HG02884 (cell line): ENCODE data around the gene ALG8.
"Not testable (repeated sequence)": the region's sequence is repeated elsewhere in the genome, so short reads cannot be mapped to it uniquely, and the experiment has no call there.

Source experiments
- ATAC-seq: cut with Tn5 transposase; IDR thresholded peaks from one replicate; pipeline ENCODE4 v1.9.1; 2021; ENCODE audit warnings: mild to moderate bottlenecking, moderate library complexity; ENCODE audit not compliant: unreplicated experiment

ALG8 gene

DNA sequence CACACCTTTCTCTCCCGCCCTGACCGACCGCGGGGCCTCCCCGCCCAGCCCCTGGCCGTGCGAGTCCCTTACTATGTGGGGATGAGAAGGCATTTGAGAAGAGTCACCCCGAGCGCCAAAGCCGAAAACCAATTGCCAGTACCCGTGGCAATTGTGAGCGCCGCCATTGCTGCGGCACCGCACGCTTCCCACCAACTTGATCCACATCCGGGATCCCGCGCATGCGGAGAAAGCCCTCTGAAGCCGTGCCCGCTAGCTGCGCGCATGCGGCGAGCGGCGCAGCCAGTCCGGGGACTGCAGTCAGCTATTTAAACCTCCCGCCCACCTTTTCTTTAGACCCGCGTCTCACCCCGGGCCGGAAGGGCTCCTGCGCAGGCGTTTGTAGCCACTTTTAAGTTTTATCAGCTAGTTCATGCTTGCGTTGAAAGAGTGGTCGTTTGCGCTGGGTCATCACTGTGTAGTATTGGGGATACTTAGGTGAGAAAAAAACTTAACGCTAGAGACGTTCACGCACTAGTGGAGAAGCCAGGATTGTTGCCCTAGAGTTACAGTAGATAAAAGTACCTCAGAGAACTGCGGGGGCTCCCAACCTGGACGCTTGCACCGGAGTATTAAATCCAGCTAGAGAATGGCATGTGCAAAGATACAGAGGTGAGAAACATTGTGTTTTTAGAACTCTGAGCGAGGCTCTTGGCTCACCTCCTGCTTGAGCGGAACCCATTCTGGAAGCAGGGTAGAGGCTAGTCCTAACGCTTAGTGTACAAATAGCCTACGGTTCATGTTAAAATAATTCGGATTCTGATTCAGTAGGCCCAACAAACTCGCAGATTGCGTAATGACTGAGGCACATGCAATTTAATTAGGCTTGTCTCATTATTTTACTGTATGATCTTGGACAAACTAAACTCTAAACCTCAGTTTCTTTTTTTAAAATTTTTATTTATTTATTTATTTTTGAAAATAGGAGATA, at the start of gene ALG8:
ALG8 (minus strand) TSS at position 205 of the 970 bp plus-strand sequence; CDS start at position 167, 38 bp downstream.
- peak; percentile 93 for ATAC-seq

DNA sequence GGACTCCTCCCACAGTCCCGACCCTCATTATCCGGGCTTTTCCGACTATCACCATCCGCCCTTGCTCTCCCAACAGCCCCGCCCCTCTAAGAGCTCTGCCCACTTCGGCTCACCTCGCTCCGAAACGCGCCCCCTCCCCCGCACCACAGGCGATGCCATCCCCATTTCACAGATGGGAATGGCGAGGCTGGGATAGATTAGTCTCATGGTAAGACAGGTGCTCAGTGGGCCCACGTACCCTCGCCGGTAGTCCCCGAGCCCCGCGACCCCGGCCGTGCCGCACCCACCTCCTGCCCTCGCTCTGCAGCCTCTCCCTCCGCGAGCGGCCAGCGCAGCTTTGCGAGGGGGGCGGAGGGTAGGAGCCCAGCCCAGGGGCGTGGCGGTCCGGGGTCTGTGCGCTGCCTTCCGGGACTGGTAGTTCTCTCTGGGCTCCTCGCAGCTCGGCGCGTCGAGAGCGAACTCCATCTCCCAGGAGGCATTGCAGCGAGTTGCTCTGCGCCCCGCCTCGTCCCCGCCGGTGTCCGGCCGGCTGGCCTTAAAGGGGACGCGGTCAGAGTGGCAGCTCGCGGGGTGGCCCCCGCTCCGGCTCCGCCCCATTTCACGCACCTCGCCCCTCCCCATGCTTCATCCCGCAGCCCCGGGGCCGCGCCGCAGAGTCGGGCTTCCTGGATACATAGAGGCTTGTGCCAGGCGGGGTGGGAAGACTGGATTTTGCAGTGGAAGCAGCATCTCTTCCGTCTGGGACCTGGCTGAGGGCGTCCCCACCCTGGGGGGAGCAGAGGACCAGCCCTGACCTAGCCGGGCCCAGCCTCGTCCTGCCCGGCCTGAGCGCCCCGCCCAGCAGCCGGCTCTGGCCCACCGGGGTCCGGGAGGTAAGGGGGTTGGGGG, 49.1 kb upstream of the ALG8 start, which contains the start of the genes KCTD21 and USP35:
KCTD21 (minus strand) TSS at position 341 of the 888 bp plus-strand sequence. CDS start 14,072 bp downstream, outside the sequence.
USP35 (plus strand) TSS at position 634 of the 888 bp plus-strand sequence. CDS start 7,327 bp downstream, outside the sequence.
- peak; percentile 93 for ATAC-seq

DNA sequence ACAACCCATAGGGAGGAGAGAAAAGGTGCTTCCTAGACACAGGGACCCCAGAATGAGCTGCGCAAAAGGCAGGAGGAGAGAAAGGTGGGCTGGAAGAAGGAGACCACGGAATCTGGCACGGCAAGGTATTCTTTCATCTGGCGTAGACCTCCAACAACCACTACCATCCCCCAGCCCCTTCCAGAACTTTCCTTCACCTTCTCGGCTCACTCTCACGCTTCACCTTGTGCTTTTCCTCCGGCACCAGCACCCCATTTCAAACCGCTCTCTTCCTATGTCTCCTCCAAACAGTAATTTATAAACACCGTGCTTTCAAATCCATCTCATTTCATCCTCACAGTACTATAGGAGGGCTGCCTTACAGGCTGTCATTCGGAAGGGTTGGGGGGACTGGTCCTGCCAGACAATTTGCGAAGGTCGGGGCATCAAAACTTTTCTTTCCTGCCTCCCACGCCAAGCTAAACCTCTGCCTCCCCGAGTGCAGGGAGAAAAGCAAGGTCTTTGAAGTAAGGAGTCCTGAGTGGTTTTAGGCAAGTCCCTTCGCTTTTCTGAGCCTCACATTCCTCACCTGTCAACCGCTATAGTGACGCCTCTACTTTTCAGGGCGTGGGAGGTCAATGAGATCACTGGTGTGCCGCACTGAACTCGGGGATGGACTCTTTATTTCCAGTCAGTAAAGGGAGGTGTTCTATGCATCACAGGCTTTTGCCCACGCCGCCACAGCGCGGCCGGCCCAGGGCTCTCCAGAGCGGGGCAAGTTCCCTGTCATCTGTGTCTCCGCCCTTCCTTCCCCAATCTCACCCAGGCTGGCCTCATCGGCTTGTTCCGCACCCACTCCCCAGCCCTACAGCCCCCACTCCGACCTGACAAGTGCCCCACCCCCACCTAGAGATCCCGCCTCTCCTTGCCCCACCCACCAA, 48.2 kb upstream of the ALG8 start:
- peak; percentile 21 for ATAC-seq

- no peak for ATAC-seq
Measured at GRCh38 chr11:78181185-78181584, 41.8 kb upstream of the ALG8 start.

DNA sequence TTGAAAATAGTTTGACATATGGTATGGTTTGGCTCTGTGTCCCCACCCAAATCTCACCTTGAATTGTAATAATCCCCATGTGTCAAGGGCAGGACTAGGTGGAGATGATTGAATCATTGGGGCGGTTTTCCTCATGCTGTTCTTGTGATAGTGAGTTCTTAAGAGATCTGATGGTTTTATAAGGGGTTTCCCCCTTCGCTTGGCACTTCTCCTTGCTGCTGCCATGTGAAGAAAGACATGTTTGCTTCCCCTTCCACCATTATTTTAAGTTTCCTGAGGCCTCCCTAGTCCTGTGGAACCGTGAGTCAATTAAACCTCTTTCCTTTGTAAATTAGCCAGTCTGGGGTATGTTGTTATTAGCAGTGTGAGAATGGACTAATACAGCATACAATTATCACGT, 41.3 kb upstream of the ALG8 start:
- no peak for ATAC-seq

DNA sequence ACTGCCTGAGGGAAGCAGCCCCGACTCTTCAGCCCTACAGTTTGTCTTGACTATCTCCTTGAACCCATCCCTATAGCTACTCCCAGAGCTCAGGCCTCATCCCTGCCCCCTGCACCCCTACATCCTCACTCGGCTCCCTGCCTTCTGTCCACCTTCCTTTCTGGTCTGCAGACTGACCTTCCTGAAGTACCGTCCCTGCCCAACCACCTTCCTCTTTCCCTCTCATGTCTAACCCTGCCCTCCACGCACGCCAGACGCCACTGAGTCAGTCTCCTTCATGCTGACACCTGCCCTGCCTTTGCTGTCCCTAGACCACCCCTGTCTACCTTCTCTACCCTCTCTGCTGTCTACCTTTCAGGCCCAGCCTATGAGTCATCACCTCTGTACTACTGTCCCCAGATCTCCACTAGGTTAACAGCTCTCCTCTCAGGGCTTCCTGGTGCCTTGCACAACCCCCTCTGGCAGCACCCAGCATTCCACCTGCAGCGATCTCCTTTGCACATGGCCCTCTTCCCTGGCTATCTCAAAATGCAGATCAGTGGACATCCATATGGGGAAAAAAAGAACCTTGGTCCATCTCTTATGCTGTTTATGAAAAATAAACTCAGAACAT, 40.1 kb upstream of the ALG8 start:
- no peak for ATAC-seq

GRCh38 chr11:78177216-78177615, 37.8 kb upstream of the ALG8 start:
- ATAC-seq, result no peak

GRCh38 chr11:78176605-78177141, 37.2 kb upstream of the ALG8 start:
- ATAC-seq, result no peak

- not testable (repeated sequence) for ATAC-seq
Measured at GRCh38 chr11:78175862-78176261, 36.4 kb upstream of the ALG8 start.

GRCh38 chr11:78171951-78172350, 32.5 kb upstream of the ALG8 start:
- no peak for ATAC-seq

- ATAC-seq, result no peak
Measured at GRCh38 chr11:78170874-78171549, 31.6 kb upstream of the ALG8 start.

DNA sequence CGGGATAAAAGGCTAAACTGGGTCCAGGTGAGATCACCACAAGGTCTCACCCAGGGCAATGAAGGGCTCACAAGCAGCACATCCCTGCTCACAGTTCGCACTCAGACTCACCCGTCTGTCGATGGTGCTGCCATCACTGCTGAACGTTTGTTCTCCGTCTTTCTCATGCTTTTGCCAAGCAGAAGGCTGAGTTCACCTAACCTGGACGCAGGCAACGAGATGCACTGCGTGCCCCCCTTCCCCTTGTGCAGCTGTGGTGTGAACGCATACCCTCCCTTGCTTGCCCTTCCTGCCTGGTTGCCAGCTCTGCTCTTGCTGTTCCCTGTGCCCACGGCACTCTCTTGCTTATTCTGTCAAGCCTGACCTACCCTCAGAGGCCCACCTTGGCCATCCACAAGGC, 31.0 kb upstream of the ALG8 start:
- no peak for ATAC-seq

DNA sequence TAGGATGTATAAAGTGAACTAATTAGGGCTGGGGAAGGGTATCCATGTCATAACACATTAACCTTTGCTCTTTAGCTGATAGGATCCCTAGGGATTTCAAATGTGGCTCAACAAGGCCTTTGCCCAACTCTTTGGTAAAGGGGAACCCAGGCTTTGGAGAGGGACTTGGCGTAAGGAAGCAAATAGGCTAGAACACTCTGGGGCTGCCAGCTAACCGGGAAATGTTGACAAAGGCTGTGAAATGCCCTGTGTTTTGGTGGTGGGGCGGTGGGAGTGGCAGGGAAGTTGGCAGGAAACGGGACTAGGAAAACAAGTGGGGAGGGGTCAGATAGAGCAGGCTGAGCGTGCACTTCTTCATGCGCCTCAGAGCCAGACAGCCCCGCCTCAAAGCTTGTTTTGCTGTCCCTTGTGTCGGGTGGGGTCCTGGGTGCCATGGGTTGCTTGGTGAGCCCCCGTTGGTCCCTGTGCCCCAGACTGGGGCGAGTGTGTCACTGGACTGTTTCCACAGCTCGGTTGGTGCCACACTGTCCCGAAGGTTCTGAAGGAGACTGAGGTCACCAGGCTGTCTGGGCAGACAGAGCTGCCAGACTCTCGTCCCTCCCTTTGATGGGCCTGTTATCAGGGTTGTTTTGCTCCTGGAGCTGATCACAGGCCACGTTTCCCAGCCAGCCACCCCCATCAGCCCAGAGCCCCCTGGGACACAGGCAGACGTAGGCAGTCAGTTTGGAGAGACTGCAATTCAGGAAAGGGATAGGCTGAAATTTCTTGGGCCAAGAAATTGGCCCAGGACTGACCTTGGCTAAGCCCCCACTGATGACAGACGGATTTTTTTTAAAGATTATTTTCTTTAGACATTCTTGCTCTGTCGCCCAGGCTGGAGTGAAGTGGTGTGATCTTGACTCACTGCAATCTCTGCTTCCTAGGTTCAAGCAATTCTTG, 29.4 kb upstream of the ALG8 start:
- ATAC-seq, result no peak

DNA sequence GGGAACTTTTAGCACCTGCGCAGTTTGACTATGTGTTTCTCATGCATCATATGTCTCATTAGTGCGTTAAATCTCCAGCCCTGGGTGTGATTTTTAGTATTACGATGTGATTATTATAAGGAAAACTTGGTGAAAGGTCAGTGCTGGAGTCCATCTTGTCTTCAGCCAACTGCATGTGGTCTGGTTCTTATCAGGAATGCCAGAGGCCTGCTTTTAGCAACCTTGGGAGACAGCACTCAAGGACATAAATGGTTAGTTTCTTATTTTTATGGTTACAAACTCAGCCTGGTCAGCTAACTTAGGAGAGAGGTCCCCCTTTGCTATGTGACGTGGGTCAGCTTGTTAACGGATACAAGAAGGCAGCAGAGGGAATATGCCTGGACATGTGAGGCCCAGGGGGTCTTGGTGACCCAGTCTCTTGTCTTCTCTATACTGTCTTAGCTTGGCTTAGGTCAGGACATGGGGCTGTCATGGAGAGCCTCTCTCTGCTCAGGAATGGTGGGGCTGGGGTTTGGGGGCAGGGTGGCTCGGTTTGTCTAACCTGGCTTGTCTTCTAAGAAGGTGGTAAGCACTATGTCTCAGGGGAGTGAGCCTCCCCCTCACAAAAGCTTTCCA, 27.5 kb upstream of the ALG8 start:
- no peak for ATAC-seq

DNA sequence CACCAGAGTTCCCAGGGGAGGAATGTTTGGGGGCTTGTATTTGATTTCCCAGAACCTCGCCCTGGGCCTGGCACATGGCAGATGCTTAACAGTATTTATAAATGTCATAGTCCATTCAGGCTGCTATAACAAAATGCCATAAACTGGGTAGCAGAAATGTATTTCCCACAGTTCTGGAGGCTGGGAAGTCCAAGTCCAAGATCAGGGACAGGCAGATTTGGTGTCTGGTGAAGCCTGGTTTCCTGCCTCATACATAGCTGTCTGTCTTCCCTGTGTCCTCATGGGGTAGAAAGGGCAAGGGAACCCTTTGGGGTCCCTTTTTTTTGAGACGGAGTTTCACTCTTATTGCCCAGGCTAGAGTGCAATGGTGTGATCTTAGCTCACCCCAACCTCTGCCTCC, 25.0 kb upstream of the ALG8 start:
- ATAC-seq, result no peak

DNA sequence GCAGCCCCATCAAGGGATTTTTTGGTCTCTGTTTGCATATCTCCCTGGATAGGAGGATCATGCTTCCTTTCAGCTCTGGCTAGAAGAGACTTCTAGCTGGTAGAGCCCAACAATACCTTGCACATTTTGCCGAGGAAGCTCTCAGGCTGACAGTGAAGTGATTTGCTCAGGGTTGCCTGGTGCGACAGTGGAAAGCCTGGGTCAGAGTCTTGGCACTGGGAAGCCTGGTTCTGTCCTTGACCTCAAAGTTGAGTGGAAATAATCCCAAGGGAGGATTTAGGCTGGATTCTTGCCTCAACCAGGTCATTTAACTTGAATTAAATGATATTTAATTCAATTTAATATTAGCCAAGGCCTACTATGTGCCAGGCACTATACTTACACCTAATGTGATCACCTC, 24.4 kb upstream of the ALG8 start:
- no peak for ATAC-seq

- no peak for ATAC-seq
Measured at GRCh38 chr11:78161962-78162371, 22.5 kb upstream of the ALG8 start.
